ENCODE data around the gene NOXO1.
"Not testable (repeated sequence)": the region's sequence is repeated elsewhere in the genome, so short reads cannot be mapped to it uniquely, and the experiment has no call there.

Gene NOXO1

GRCh38 chr16:1961651-1962067, 19.6 kb downstream of the NOXO1 start:
- H3K4me3 ChIP-seq (ENCODE audit: low read depth, low read length): peak overlapping the region; percentile 97
- DNase-seq (ENCODE audit: low read depth): peak; percentile 73
- TF ChIP-seq POLR2A (IDR thresholded peaks at IDR 0.05; ENCODE audit: extremely low read depth, insufficient read length) (peak; percentile 17), CTCF (IDR thresholded peaks at IDR 0.05; ENCODE audit: low read depth, low read length) (no peak)

GRCh38 chr16:1960665-1961630, 20.3 kb downstream of the NOXO1 start:
- peak; percentile 87 for DNase-seq (ENCODE audit: low read depth)
- TF ChIP-seq MYC (IDR thresholded peaks at IDR 0.05; ENCODE audit: low read depth, low read length): no peak; the same call in 1 of the 2 replicates
- TF ChIP-seq CTCF (IDR thresholded peaks at IDR 0.05; ENCODE audit: low read depth, low read length): no peak
- no peak for TF ChIP-seq POLR2A (IDR thresholded peaks at IDR 0.05; ENCODE audit: extremely low read depth, insufficient read length)
- TF ChIP-seq MAX (IDR thresholded peaks at IDR 0.05; ENCODE audit: low read depth, low read length): no peak
- H3K4me3 ChIP-seq (ENCODE audit: low read depth, low read length): peak overlapping the region; percentile 77

- DNase-seq (ENCODE audit: low read depth): peak; percentile 93
- peak within 1 kb of the TSS; percentile 77 for H3K4me3 ChIP-seq (ENCODE audit: low read depth, low read length)
- TF ChIP-seq CTCF (IDR thresholded peaks at IDR 0.05; ENCODE audit: low read depth, low read length): peak; percentile 66
- TF ChIP-seq MAX (IDR thresholded peaks at IDR 0.05; ENCODE audit: low read depth, low read length): peak; percentile 47
- peak; percentile 76 for TF ChIP-seq MYC (IDR thresholded peaks at IDR 0.05; ENCODE audit: low read depth, low read length)
- TF ChIP-seq POLR2A (IDR thresholded peaks at IDR 0.05; ENCODE audit: extremely low read depth, insufficient read length): peak; percentile 93
Observed at GRCh38 chr16:1959269-1960039, 21.8 kb downstream of the NOXO1 start, which contains the start of gene NDUFB10. Gene NDUFB10 (plus strand): TSS chr16:1959538. CDS start chr16:1959625, 87 bp downstream.

GRCh38 chr16:1958715-1959268, 22.5 kb downstream of the NOXO1 start:
- H3K4me3 ChIP-seq (ENCODE audit: low read depth, low read length): peak overlapping the region; percentile 16
- no peak for DNase-seq (ENCODE audit: low read depth)
- TF ChIP-seq CTCF (IDR thresholded peaks at IDR 0.05; ENCODE audit: low read depth, low read length) (no peak), MAX (IDR thresholded peaks at IDR 0.05; ENCODE audit: low read depth, low read length) (no peak)

- not testable (repeated sequence) for DNase-seq (ENCODE audit: low read depth); H3K4me3 ChIP-seq (ENCODE audit: low read depth, low read length)
Observed at GRCh38 chr16:1958143-1958491, 23.2 kb downstream of the NOXO1 start.

GRCh38 chr16:1957434-1958142, 23.7 kb downstream of the NOXO1 start:
- not testable (repeated sequence) for H3K4me3 ChIP-seq (ENCODE audit: low read depth, low read length); DNase-seq (ENCODE audit: low read depth)
